H9 (cell line): Measurements from ENCODE around the gene HECW1. TPM values are rescaled to one million over a fixed set of nuclear protein-coding genes. Genes with fewer than 3 reads are reported as not detected.

Experiments used
- DNase-seq: peaks from one replicate; pipeline ENCODE4 v3.0.0-alpha.2; 2017
- H2AFZ ChIP-seq: one replicate; pipeline ENCODE4 v1.6.1; 2013; ENCODE audit warnings: mild to moderate bottlenecking, low read length, control low read depth, moderate library complexity
- H2AK5ac ChIP-seq: 2 replicates; pipeline ENCODE4 v1.6.1; 2013; ENCODE audit warnings: low read length, control low read depth, mixed read lengths; ENCODE audit not compliant: insufficient read length
- H2BK120ac ChIP-seq: one replicate; pipeline ENCODE4 v1.6.1; 2013; ENCODE audit warnings: low read depth, mild to moderate bottlenecking, low read length, control low read depth, inconsistent platforms; ENCODE audit not compliant: poor library complexity, severe bottlenecking
- H2BK12ac ChIP-seq: 2 replicates; pipeline ENCODE4 v1.6.1; 2013; ENCODE audit warnings: low read length, control low read depth, mixed read lengths, low read depth; ENCODE audit not compliant: insufficient read length
- H2BK15ac ChIP-seq: 2 replicates; pipeline ENCODE4 v1.6.1; 2013; ENCODE audit warnings: low read depth, low read length, control low read depth
- H2BK20ac ChIP-seq: one replicate; pipeline ENCODE4 v1.6.1; 2013; ENCODE audit warnings: low read depth, mild to moderate bottlenecking, low read length, control low read depth, inconsistent platforms; ENCODE audit not compliant: poor library complexity, severe bottlenecking
- H2BK5ac ChIP-seq: 2 replicates; pipeline ENCODE4 v1.6.1; 2013; ENCODE audit warnings: low read length, control low read depth, mixed read lengths; ENCODE audit not compliant: insufficient read length
- H3K14ac ChIP-seq: 2 replicates; pipeline ENCODE4 v1.6.1; 2013; ENCODE audit warnings: low read length, control low read depth; ENCODE audit not compliant: insufficient read depth
- H3K18ac ChIP-seq: 2 replicates; pipeline ENCODE4 v1.6.1; 2013; ENCODE audit warnings: low read depth, mild to moderate bottlenecking, mixed read lengths, low read length, control low read depth; ENCODE audit not compliant: insufficient read length
- H3K23ac ChIP-seq: 2 replicates; pipeline ENCODE4 v1.6.1; 2013; ENCODE audit warnings: low read length, control low read depth, mixed read lengths, low read depth; ENCODE audit not compliant: insufficient read length
- H3K23me2 ChIP-seq: 2 replicates; pipeline ENCODE4 v1.6.1; 2013; ENCODE audit warnings: low read depth, mild to moderate bottlenecking, mixed read lengths, low read length, control low read depth; ENCODE audit not compliant: insufficient read length, poor library complexity, severe bottlenecking
- H3K27ac ChIP-seq: 2 replicates; pipeline ENCODE4 v1.5.1; 2013; ENCODE audit warnings: low read length, control low read depth, mixed read lengths, low read depth; ENCODE audit not compliant: insufficient read length
- H3K27me3 ChIP-seq: 2 replicates; pipeline ENCODE4 v1.6.1; 2013; ENCODE audit warnings: low read length, control low read depth, inconsistent platforms; ENCODE audit not compliant: insufficient read depth
- H3K4ac ChIP-seq: 2 replicates; pipeline ENCODE4 v1.6.1; 2013; ENCODE audit warnings: low read depth, mild to moderate bottlenecking, control low read depth, inconsistent platforms, low read length, moderate library complexity
- H3K4me1 ChIP-seq: 2 replicates; pipeline ENCODE4 v1.6.1; 2013; ENCODE audit warnings: low read length, control low read depth, inconsistent platforms; ENCODE audit not compliant: insufficient read depth
- H3K4me2 ChIP-seq: 2 replicates; pipeline ENCODE4 v1.6.1; 2013; ENCODE audit warnings: low read length, control low read depth, mixed read lengths; ENCODE audit not compliant: insufficient read length, insufficient read depth
- H3K56ac ChIP-seq: 2 replicates; pipeline ENCODE4 v1.6.1; 2013; ENCODE audit warnings: low read depth, mild to moderate bottlenecking, mixed read lengths, low read length, control low read depth; ENCODE audit not compliant: insufficient read length
- H3K79me1 ChIP-seq: 2 replicates; pipeline ENCODE4 v1.6.1; 2013; ENCODE audit warnings: low read depth, mild to moderate bottlenecking, moderate library complexity, low read length, control low read depth, inconsistent platforms; ENCODE audit not compliant: insufficient read depth, poor library complexity, severe bottlenecking
- H3K79me2 ChIP-seq: 2 replicates; pipeline ENCODE4 v1.6.1; 2013; ENCODE audit warnings: low read length, control low read depth, inconsistent platforms; ENCODE audit not compliant: insufficient read depth
- H3K9ac ChIP-seq: 2 replicates; pipeline ENCODE4 v1.6.1; 2013; ENCODE audit warnings: low read length, control low read depth, mixed read lengths; ENCODE audit not compliant: insufficient read length; ENCODE audit errors: extremely low read depth
- H3K9me3 ChIP-seq: one replicate; pipeline ENCODE4 v1.6.1; 2013; ENCODE audit warnings: low read depth, low read length, inconsistent platforms; ENCODE audit not compliant: control insufficient read depth
- H3T11ph ChIP-seq: one replicate; pipeline ENCODE4 v1.6.1; 2013; ENCODE audit warnings: mild to moderate bottlenecking, low read length, control low read depth, inconsistent platforms
- H4K20me1 ChIP-seq: one replicate; pipeline ENCODE4 v1.6.1; 2013; ENCODE audit not compliant: control insufficient read depth, insufficient read length, insufficient read depth
- H4K5ac ChIP-seq: 2 replicates; pipeline ENCODE4 v1.6.1; 2013; ENCODE audit warnings: low read depth, mild to moderate bottlenecking, mixed read lengths, low read length, control low read depth; ENCODE audit not compliant: insufficient read length
- H4K8ac ChIP-seq: replicated peaks from 2 replicates; pipeline ENCODE4 v1.6.1; 2013; ENCODE audit warnings: low read length, control low read depth, mixed read lengths, low read depth; ENCODE audit not compliant: insufficient read length
- H4K91ac ChIP-seq: 2 replicates; pipeline ENCODE4 v1.6.1; 2013; ENCODE audit warnings: low read depth, mild to moderate bottlenecking, moderate library complexity, mixed read lengths, low read length, control low read depth; ENCODE audit not compliant: insufficient read length
- H3K27ac Mint-ChIP-seq, 3 experiments: 2 replicates in 2 of 3; 3 replicates in 1 of 3; pipeline ENCODE4 v1.8.0; 2020 to 2021; ENCODE audit warnings: mixed read lengths in 3 of 3, mild to moderate bottlenecking in 1 of 3, moderate library complexity in 1 of 3
- H3K27me3 Mint-ChIP-seq: 2 replicates; pipeline ENCODE4 v1.8.0; 2021; ENCODE audit warnings: low read depth, mild to moderate bottlenecking, moderate library complexity, mixed read lengths
- H3K36me3 Mint-ChIP-seq, 3 experiments: 2 replicates in 2 of 3; 3 replicates in 1 of 3; pipeline ENCODE4 v1.8.0; 2020 to 2021; ENCODE audit warnings: low read depth in 3 of 3, mixed read lengths in 3 of 3; ENCODE audit not compliant: insufficient read depth in 1 of 3
- H3K4me1 Mint-ChIP-seq, 2 experiments: 2 replicates each; pipeline ENCODE4 v1.8.0; 2020; ENCODE audit warnings: mixed read lengths in 2 of 2
- H3K4me3 Mint-ChIP-seq, 2 experiments: 2 replicates in 1 of 2; 3 replicates in 1 of 2; pipeline ENCODE4 v1.8.0; 2020 to 2021; ENCODE audit warnings: mild to moderate bottlenecking in 2 of 2, mixed read lengths in 2 of 2, moderate library complexity in 1 of 2
- H3K9me3 Mint-ChIP-seq, 2 experiments: 2 replicates in 1 of 2; 3 replicates in 1 of 2; pipeline ENCODE4 v1.8.0; 2020; ENCODE audit warnings: mild to moderate bottlenecking in 2 of 2, mixed read lengths in 2 of 2, moderate library complexity in 1 of 2
- CTCF ChIP-seq: fragments of 200-600 bp; sonication (generic); conservative IDR thresholded peaks from 3 replicates; pipeline ENCODE4 v1.8.0; 2021; ENCODE audit warnings: antibody characterized with exemption, mild to moderate bottlenecking
- WGBS: extraction: QIAGEN DNeasy Blood & Tissue Kit; methylation state at CpG from one replicate; pipeline ENCODE4 v1.1.7; 2013; ENCODE audit warnings: missing lambda C conversion rate, low lambda C conversion rate, mixed read lengths; ENCODE audit not compliant: insufficient read length; ENCODE audit errors: extremely low coverage; 5-methylcytosine and 5-hydroxymethylcytosine counted together
- total RNA-seq: library from RNA; stranded (reverse); gene quantifications from 2 replicates; pipeline ENCODE4 v1.2.1, GENCODE V29; 2021

The HECW1 gene
- total RNA-seq, 1 experiment from 2014 or later = 5.0 TPM

- no peak overlapping the region for H3T11ph ChIP-seq
- no peak overlapping the region for H3K23ac ChIP-seq
- H3K79me1 ChIP-seq = no peaks in the 10 kb centered on the region
- no peak for DNase-seq
- H4K8ac ChIP-seq = no peak overlapping the region
- H3K27me3 ChIP-seq = no peaks in the 10 kb centered on the region
- H3K79me2 ChIP-seq = no peaks in the 10 kb centered on the region
- no CpG with 5 or more reads among the region's 4 CpGs for WGBS
- no peak overlapping the region for H2BK20ac ChIP-seq
- Mint-ChIP-seq H3K4me1 (peaks cover 25 to 26% of the 10 kb centered on the region in 2 experiments), H3K9me3 (no peaks in the 10 kb centered on the region; a peak in 1 of 5 replicates), H3K27me3 (no peaks in the 10 kb centered on the region; the same call in 1 of the 2 replicates), H3K4me3 (no peak overlapping the region), H3K36me3 (no peaks in the 10 kb centered on the region; a peak in 1 of 7 replicates), H3K27ac (peak overlapping the region in 1 of 3 experiments; percentile 35; a peak in 1 of 7 replicates)
- no peak overlapping the region for H3K14ac ChIP-seq
- no peak overlapping the region for H3K18ac ChIP-seq
- no peak overlapping the region for H2BK15ac ChIP-seq
- H3K9me3 ChIP-seq = no peaks in the 10 kb centered on the region
- H3K4ac ChIP-seq = no peak overlapping the region
- no peak overlapping the region for H3K27ac ChIP-seq
- no peak overlapping the region for H3K56ac ChIP-seq
- no peak overlapping the region for H4K5ac ChIP-seq
- H2AFZ ChIP-seq = no peak overlapping the region
- no peak overlapping the region for H2BK120ac ChIP-seq
- TF ChIP-seq CTCF = no peak
- H3K4me1 ChIP-seq = no peaks in the 10 kb centered on the region
- no peak overlapping the region for H3K9ac ChIP-seq
- H2BK5ac ChIP-seq = no peak overlapping the region
- no peak overlapping the region for H2AK5ac ChIP-seq
- H3K23me2 ChIP-seq = no peaks in the 10 kb centered on the region
- H4K91ac ChIP-seq = no peak overlapping the region
- H2BK12ac ChIP-seq = peak overlapping the region; percentile 88
- no peak overlapping the region for H3K4me2 ChIP-seq
- no peaks in the 10 kb centered on the region for H4K20me1 ChIP-seq
Measured at GRCh38 chr7:43377196-43377960, 264.9 kb downstream of the HECW1 start.
